CD4-positive, alpha-beta T cell treated with Interferon alpha-2 for 1 hour (primary cell): ENCODE measurements around the gene CDON.
"Not testable (repeated sequence)": the region's sequence is repeated elsewhere in the genome, so short reads cannot be mapped to it uniquely, and the experiment has no call there.

Experiments used
- DNase-seq, 2 donors: peaks; one replicate each; pipeline ENCODE4 v3.0.0-alpha.2; 2020 to 2022

CDON gene

DNA sequence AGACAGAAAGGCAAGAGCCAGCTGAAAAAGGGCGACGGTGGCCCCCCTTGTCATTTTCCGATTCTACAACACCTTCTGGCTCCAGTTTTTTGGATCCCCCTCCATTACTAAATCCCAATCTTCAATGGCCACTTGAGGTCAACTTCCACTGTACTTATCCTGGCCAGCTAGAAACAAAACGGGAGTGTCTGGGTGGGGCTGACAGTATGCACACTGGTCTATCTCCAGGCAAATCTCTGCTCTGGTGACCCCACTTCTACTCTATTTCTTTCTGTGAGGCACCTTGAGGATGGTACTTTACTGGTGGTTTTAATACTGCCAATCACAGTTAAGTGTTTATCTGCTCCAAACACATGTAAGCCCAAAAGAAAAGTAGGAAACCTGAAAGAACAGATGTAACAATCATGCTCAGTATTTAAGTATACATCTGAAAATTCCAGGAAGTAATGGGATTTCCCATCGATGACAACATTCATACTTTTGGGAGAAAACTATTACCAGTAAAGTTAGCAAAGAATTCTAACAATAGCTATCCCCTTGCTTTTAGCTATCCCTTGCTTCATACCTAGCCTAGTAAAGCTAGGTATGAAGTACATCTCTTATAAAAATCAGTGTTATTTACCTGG lies 16.0 kb downstream of the CDON start:
- no peak for DNase-seq

DNA sequence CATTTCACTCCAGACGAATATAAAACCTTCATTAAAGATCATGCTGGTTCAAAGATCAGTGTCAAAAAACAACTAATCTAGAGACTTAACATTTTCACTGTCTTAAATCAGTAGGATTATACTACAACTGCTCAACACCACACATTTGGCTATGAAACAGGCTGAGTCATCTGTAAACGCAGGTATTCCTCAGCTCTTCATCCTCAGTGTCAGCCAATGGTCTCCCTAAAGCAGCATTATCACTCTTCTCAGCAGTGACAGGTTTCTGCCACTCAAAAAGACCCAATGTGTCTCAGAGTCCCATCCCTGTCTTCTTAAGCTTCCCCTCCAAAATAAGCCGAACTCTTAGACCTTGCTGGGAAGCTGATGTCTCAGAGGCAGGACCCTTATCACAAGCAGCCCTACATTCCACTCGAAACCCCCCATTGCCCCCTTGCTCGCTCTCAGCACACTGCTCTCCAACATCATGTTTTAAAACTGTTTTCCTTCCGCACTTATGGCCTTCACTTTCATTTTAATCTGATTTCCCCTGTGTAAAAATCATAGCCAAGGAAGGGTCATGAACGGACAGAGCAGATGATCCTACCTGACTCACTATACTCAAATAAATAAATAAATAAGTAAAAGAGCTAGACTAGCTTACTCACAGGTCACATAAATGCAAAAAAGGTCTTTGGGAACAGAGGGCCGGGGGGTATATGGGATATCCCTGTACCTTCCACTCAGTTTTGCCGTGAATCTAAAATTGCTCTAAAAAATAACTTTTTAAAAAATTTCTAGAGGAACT lies 23.0 kb downstream of the CDON start:
- DNase-seq, result no peak

DNA sequence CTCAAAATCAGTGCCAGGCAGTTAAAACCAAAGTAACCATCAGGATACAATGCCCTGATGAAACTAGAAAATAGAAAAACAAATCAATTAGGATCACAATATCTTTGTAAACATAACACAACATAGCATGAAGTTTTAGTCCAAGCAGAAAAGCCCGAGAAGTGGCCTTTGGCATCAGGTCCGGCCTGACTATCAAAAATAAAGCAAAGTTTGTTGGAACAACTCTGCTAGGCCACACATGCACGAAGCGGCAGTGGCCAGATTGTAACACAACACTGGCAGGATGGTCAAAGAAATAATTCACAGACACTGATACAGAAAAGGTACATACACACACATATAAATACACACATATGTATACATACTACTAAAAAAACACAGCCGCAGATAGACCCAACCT lies 26.9 kb downstream of the CDON start:
- no peak for DNase-seq

DNA sequence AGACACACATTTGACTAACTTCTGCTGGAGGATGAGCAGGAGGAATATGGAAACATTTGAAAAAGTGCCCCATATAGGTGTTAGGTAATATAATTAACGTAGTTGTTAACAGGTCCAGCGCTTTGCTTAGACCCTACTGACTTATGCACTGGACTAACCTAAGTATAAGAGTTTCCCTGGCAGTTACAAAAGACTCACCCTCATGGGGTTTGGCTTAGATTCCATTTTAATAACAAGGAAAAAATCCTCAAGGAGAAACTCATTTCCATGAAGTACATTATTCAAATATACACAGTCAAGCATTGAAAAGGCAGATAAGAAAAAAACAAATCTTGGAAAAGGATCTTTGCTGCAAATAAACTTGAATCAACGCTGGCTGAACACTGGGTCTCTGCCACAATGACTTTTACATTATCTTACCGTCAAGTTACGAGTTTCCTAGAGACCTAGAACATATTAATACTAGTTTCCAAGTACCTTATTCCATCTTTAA lies 27.7 kb downstream of the CDON start:
- DNase-seq, result no peak

DNA sequence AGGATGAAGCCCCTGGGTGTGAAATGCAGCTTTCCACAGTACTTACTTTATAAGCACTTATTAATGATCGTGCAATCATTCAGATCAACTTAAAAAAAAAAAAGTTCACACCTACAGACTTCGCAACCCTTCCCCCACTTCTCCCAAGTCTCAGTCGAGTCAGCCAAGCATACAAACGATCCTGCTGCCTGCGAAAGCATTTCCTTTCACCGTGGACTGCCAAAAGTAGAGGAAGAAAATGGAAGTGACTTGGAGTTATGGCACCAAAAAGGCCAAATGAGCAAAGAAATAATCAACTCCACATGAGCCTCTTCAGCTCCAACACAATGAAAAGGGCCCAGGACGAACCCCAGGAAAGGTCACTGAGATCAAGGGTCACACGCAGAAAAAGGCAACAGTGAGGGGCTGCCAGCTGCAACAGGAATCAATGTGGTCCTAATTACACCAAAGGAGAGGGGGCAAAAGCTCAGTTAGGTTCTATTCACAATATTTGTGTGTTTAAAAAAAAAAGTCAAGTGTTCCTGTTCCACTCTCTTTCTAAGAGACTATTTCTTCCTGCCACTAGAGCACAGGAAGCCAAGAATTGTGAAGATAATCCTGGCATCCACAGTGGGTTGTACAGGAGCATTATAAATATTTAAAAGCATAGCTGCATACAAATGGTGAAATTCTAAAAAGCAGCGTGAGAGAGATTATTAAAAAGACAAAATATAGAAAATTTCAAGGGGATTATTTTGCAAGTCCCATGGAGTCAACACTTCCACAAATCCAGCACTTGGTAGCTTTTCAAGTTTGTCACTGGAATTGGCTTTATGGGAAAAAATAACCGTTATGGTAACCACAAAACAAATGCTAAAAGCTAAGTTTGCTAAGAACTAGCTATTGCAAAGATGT lies 28.4 kb downstream of the CDON start:
- no peak for DNase-seq

DNA sequence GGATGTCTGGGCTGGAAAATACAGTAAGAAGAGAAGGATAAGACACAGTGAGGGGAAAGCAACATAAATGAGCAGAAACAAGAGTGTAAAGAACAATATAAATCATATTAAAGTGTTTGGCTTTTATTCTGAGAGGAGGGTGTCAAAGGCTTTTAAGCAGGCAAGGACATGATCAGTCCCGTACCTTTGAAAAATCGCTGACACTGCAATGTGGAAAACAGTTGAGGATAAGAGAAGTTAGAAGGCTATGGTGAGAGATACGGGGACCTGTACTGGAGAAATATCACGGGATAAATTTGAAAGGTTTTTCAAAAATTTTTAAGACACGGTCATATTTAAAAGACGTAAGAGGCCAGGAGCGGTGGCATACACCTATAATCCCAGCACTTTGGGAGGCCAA lies 30.3 kb downstream of the CDON start:
- DNase-seq, result no peak

DNA sequence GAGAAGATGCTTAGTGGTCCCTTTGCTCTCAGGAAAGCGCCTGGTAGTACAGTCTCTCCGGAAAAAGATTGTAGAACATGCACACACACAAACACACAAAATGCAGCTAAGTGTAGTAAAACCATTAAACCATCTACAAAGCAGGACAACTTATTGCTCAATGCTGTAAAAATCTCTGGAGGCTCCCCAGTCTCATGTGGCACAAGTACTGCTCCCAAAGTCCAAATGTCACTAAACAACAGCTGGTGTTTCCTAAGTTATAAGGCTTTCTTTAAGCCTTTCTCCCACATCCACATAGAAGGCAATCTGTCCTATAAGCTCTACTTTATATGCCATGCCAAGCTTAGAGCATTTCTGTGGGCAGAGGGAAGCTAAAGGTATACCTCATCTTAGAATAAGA lies 32.9 kb downstream of the CDON start:
- DNase-seq, result no peak

DNA sequence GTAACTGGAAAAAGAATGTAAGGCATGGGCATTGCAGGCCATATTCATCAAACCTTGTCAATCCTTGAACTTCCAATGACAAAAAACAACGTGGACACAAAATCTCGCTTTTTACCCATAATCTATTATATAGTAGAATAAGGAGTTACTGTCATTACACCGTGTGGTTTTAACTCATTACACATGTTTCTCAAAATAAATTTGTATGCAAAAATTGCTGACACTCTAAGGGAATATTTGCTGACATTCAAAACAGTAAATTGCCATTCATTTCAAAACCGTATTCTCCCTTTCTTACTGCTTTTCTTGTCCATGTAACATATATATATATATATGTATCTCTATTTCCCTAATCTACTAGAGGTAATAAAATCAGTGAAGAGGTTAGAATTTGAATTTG lies 33.4 kb downstream of the CDON start:
- no peak for DNase-seq

DNA sequence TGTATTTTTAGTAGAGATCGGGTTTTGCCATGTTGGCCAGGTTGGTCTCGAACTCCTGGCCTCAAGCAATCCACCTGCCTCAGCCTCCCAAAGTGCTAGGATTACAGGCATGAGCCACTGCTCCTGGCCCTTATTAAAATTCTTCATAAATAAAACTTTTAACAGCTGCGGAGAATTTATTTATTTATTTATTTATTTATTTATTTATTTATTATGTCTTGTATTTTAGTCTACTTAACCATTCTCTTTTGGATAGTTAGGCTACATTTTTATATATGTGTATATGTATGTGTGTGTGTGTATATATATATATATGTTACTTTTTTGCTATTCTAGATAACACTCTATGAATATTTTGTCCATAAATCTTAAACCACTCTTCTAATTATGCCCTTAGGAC lies 34.1 kb downstream of the CDON start:
- DNase-seq, result not testable (repeated sequence)

DNA sequence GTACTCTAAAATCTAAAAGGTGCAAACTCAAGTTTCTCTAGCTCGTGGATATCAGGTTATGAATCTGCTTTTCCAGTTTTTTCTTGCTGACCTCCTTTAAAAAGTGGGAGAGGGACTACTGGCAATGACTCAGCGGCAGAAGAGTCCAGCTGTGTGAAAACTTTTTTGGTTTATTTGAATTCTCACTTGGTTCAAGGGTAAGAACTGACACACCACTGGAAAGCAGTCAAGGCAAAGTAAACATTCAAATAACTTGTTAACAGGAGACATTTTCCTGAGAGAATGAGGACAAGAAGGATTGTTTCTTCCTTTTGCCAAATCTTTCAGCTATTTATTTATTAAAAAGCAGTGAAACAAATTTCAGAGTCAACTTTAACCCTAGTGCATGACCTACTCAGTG lies 36.1 kb downstream of the CDON start:
- no peak for DNase-seq

DNA sequence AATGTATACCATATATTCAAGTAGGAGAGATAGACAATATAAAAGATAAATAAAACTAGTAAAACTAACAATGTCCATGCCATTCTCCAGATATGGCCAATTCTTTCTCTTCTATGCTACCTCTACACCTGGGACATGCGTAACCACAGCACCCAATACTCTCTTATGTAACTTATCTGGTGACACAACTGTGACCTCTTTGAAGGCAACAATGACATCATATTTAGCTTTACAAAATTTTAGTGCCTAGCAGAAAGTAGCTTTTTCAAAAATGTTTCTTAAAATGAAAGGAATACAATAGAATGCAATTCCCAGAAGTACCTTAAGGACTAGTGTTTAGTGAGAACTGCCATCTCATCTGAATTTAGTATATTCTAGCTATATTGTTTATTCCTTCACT lies 36.8 kb downstream of the CDON start:
- no peak for DNase-seq

DNA sequence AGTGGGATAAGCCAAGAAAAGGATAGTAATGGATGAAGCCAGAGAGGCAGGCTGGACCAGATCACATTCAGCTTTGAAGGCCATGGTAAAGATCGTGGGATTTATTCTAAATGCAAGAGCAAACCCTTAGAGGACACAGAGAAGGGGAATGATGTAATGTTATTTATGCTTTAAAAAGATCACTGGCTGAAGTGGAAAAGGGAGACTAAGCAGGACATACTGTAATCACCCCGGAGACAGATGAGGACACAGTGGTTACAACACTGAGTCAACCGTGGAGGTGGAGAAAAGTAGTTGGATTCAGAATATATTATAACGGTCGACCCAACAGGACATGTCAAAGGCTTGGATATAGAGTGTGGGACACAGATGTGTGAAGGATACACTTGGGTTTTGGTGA lies 38.5 kb downstream of the CDON start:
- no peak for DNase-seq

DNA sequence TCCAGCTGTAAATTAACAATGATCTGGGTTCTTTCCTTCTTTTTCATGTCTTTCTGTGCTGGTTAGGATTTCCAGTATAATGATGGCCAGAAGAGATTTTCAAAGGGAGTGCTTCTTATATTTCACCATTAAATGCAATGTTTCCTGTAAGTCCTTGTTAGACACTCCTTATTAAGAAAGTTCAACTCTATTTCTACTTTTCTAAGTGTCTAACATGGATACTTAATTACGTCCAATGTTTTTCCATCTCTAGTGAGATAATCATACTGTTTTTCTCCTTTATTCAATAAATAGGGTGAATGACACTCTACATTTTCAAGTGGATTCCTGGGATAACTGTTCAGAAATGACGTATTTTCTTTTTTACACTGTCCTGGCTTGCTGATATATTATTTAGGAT lies 49.8 kb downstream of the CDON start:
- no peak for DNase-seq

DNA sequence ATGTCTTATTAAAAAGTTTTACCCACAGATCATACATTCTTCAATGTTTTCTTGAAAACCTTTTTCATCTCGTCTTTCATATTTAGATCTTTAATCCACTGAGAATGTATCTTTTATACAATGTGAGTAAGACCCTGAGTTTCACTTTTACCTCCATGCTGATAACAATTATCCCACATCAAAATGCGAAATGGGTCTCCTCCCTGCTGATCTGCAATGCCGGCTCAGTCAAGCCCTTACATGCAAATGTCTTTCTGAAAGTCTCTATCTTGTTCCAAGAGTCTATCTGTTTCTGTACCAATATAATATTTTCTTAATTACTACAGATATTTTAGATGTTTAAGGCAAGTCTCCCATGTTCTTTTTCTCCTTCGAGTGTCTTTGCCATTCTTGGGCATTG lies 50.9 kb downstream of the CDON start:
- no peak for DNase-seq

DNA sequence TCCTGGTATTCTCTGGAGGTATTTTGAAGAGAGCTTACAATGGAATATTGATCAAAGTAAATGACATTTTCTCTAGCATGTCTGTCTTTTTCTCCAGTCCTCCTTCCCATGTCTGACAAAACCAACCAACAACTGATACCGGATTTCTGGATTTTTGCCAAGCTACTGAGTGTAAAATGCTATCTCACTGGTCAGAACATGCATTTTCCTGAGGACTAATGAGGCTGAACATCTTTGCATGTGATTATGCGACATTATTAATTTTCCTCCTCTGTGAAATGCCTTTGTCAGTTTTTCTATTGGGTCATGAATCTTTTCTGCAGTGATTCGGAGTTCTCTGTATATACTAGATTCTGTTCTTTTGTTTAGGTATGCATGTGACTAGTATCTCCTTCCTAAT lies 51.4 kb downstream of the CDON start:
- no peak for DNase-seq

DNA sequence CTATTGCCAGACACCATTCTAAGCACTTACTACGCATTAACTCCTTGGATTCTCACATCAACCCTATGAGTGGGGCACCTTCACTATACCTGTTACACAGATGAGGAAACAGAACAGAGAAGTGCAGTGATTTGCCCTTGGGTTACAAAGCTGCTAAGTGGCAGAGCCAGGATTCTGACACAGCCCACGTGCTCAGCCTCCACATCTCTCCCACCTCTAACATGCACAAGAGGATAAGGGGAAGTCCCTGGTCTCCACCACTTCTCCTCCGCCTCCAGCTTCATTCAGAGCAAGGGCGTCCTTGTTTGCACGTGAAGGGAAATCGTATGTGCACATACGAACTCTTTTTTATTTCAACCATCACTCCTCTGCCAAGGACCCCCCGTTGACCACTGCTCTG lies 53.7 kb downstream of the CDON start:
- no peak for DNase-seq

DNA sequence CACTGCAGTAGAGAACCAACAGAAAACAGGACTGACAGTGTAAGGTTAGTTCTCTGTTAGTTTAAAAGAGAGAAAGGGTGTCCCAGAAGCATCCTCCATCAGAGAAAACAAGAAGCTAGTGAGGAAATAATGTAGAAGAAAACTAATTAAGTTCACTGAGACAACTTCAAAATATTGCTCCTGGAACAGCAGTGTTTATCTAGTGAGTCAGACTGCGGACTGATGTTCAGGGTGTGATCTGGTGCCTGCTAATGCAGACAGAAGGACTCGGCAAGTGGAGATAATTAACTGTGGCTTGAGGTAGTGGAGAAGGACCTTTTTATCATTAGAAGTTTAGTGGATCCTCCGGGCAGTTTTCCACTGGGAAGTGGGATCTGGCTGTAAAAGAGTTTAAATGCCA lies 55.4 kb downstream of the CDON start:
- no peak for DNase-seq

DNA sequence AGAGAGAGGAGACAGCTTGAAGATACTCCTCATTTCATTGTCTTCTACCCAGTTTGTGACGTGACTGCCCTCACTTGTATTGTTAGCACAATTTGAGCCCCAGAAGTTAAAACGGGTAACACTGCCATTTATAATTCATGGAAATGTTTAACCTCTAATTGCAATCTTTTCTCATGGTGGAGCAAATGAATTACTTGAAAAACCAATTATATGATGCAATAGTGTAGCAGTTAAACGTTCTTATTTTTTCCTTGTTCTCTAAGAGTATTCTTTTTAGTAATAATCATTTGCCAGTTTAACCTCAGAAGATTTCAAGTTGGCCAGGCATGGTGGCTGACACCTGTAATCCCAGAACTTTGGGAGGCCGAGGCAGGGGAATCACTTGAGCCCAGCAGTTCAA lies 56.6 kb downstream of the CDON start:
- DNase-seq, result no peak

DNA sequence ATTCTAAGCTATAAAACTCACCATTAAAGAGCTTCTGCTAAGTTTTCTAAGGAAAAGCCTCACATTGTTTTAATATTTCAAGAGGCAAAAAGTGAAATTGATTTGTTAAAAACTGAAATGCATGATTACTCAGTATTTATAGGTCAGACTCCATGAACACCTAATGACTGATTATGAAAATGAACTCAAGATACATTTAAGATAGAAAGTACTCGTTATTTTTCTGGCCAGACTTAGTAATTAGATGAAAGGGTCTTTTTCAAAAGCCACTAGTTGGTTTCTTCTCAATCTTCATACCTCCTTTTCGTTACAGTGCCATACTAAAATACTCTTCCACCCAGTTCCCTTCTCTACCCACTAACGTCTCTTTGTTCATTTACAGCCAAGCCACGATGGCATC lies 60.5 kb downstream of the CDON start:
- no peak for DNase-seq

DNA sequence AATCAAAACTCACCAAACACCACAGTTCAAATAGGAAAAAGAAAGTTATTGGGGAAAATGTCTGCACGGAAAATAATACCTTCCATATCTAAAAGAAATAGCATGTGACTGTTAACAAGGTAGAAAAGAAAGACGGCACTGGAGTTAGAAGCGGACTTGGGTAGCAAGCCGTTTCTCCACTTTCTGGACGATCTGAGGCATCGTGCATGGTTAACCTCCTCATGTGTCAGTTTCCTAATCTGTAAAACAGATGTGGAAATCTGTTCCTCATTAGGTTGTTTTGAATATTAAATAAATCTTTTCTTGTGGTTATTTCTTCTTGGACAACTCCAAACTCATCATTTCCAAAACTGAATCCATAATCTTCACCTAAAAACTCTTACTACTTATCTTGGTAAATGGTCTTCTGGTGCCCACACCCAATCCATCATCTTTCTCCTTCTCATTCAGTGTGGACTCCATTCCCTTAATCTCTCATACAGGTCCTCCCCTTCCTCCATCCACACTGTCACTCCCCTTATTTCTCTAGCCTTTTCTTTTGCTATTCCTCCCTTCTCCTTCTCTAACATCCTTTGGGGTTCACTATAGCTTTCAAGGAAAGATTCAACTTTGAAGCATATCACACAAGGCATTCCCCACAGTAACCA lies 63.3 kb downstream of the CDON start:
- no peak for DNase-seq

DNA sequence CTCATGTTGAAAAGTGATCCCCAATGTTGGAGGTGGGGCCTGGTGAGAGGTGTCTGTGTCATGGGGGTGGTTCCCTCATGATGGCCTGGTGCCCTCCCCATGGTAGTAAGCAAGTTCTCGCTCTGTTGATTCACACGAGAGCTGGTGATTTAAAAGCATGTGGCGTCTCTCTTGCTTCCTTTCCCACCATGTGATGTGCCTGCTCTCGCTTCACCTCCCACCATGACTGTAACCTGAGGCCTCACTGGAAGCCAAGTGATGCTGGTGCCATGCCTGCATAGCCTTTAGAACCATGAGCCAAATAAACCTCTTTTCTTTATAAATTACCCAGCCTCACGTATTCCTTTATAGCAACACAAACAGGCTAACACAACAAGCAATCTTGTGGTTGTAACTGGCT lies 64.4 kb downstream of the CDON start:
- DNase-seq, result no peak

DNA sequence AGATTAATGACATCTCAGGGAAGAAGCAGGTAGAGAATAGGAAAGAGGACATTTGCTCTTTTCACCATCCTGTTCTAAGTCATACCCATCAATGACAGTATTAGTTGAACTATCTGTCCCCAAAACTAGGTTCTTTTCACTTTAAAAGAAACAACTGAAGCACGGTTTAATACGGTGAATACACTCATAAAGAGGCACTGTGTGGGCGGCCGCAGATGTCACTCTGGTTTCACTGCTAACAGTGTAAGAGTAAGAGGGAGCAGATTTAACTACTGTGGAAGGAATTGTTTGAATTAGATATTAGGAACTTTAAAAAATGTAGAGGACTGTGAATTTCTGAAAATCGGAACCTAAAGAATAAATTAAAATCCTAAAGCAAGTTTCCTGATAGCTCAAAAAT lies 67.4 kb downstream of the CDON start:
- DNase-seq, result no peak

DNA sequence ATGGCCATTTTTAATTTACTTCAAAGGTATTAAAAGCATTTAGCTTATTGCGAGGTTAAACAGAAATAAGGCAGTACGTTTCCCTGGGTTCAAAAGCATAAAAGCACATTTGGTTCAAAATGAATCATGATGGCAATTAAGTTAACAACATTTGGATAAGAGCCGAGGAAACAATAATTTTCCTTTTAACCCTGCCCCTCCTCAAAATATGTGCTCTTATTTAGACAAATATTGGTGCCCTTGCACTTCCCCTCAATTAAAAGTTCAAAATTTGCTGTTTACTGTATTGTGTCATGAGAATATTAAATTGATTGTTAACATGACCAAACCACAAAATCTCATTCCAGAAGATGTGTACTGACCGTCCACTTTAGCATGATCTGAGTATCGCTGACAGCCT lies 68.2 kb downstream of the CDON start:
- no peak for DNase-seq
